ENCODE data around the gene SAP130.

SAP130 gene

GRCh38 chr2:127985735-127986134, 42.1 kb downstream of the SAP130 start:
- Histone ChIP-seq H3K27ac (ENCODE audit: low read depth, low read length) (no peak overlapping the region), H2BK5ac (ENCODE audit: low read length) (no peak overlapping the region), H2BK15ac (replicated peaks; ENCODE audit: low read depth) (no peak overlapping the region), H3K4ac (ENCODE audit: low read depth, low read length) (no peak overlapping the region), H3K56ac (ENCODE audit: low read length) (no peak overlapping the region), H2BK120ac (ENCODE audit: low read depth, low read length) (no peak overlapping the region), H3K79me1 (ENCODE audit: low read length) (peaks cover 2% of the 10 kb centered on the region), H3K4me2 (ENCODE audit: low read length) (no peak overlapping the region), H3K79me2 (ENCODE audit: control insufficient read depth, insufficient read depth, low read length) (no peaks in the 10 kb centered on the region), H3K18ac (ENCODE audit: low read length) (no peak overlapping the region), H4K8ac (ENCODE audit: low read depth, low read length) (no peak overlapping the region), H3K4me1 (ENCODE audit: control insufficient read depth, low read depth, low read length) (no peaks in the 10 kb centered on the region), H2AK5ac (ENCODE audit: low read length) (no peak overlapping the region), H3K27me3 (ENCODE audit: insufficient read depth, low read length, poor library complexity) (no peaks in the 10 kb centered on the region), H4K5ac (ENCODE audit: low read length) (no peak overlapping the region), H3K9ac (ENCODE audit: low read length) (no peak overlapping the region), H3K23ac (ENCODE audit: low read length) (no peak overlapping the region), H3K36me3 (ENCODE audit: control insufficient read depth, insufficient read depth, low read length) (peaks cover 15% of the 10 kb centered on the region), H3K4me3 (ENCODE audit: low read length) (no peak overlapping the region)
- WGBS (ENCODE audit: extremely low coverage, insufficient coverage, low lambda C conversion rate): no CpG with 5 or more reads among the region's 13 CpGs
- no peak for DNase-seq

DNA sequence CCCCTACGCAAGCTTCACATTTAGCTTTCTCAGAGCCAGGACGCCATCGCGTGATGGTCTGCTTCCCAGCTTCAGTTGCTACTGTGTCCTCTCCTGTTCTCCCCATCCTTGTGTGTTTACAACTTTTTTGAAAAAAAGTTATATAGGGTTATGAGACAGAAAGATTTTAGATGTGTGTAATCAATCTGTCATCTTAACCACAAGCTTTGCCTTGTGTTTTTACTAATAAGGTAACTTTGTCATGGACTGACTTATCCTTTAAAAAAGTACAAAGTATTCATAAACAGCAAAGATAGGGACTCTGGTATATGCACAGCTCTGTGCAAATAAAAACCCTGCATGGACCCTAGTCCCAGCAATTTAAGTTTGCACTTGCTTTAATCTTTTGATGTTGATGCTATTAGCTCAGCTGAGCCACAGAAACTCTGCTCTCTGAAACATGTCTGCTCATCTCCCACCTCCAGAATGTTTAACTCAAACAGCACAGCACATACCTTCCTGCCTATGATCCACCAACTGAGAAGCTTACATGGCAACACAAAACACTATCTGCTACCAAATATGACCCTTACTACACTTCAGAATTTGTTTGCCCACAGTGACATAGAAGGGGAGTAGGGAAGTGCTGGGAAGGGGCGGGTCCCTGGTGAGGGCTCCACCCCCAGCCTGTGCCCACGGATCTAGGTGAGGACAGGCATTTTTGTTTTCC, 42.7 kb downstream of the SAP130 start:
- Histone ChIP-seq H3K4me2 (ENCODE audit: low read length) (no peak overlapping the region), H2BK15ac (replicated peaks; ENCODE audit: low read depth) (no peak overlapping the region), H3K79me1 (ENCODE audit: low read length) (peaks cover 2% of the 10 kb centered on the region), H3K56ac (ENCODE audit: low read length) (no peak overlapping the region), H3K23ac (ENCODE audit: low read length) (no peak overlapping the region), H3K4me3 (ENCODE audit: low read length) (no peak overlapping the region), H3K4me1 (ENCODE audit: control insufficient read depth, low read depth, low read length) (no peaks in the 10 kb centered on the region), H4K5ac (ENCODE audit: low read length) (no peak overlapping the region), H3K9ac (ENCODE audit: low read length) (no peak overlapping the region), H2BK120ac (ENCODE audit: low read depth, low read length) (no peak overlapping the region), H3K4ac (ENCODE audit: low read depth, low read length) (no peak overlapping the region), H4K8ac (ENCODE audit: low read depth, low read length) (no peak overlapping the region), H2BK5ac (ENCODE audit: low read length) (no peak overlapping the region), H3K18ac (ENCODE audit: low read length) (no peak overlapping the region), H3K27me3 (ENCODE audit: insufficient read depth, low read length, poor library complexity) (no peaks in the 10 kb centered on the region), H3K27ac (ENCODE audit: low read depth, low read length) (no peak overlapping the region), H3K36me3 (ENCODE audit: control insufficient read depth, insufficient read depth, low read length) (peaks cover 15% of the 10 kb centered on the region), H2AK5ac (ENCODE audit: low read length) (no peak overlapping the region), H3K79me2 (ENCODE audit: control insufficient read depth, insufficient read depth, low read length) (no peaks in the 10 kb centered on the region)
- no peak for DNase-seq
- no CpG with 5 or more reads among the region's 6 CpGs for WGBS (ENCODE audit: extremely low coverage, insufficient coverage, low lambda C conversion rate)

- H3K4me2 ChIP-seq (ENCODE audit: low read length): no peak overlapping the region
- H3K9ac ChIP-seq (ENCODE audit: low read length): no peak overlapping the region
- no peak overlapping the region for H4K8ac ChIP-seq (ENCODE audit: low read depth, low read length)
- no peaks in the 10 kb centered on the region for H3K4me1 ChIP-seq (ENCODE audit: control insufficient read depth, low read depth, low read length)
- WGBS (ENCODE audit: extremely low coverage, insufficient coverage, low lambda C conversion rate): no CpG with 5 or more reads among the region's 3 CpGs
- peaks cover 2% of the 10 kb centered on the region for H3K79me1 ChIP-seq (ENCODE audit: low read length)
- no peak overlapping the region for H3K18ac ChIP-seq (ENCODE audit: low read length)
- no peak overlapping the region for H3K4me3 ChIP-seq (ENCODE audit: low read length)
- H3K27me3 ChIP-seq (ENCODE audit: insufficient read depth, low read length, poor library complexity): no peaks in the 10 kb centered on the region
- no peak overlapping the region for H3K56ac ChIP-seq (ENCODE audit: low read length)
- no peaks in the 10 kb centered on the region for H3K79me2 ChIP-seq (ENCODE audit: control insufficient read depth, insufficient read depth, low read length)
- H2AK5ac ChIP-seq (ENCODE audit: low read length): no peak overlapping the region
- no peak overlapping the region for H2BK120ac ChIP-seq (ENCODE audit: low read depth, low read length)
- no peak overlapping the region for H4K5ac ChIP-seq (ENCODE audit: low read length)
- no peak overlapping the region for H2BK15ac ChIP-seq (replicated peaks; ENCODE audit: low read depth)
- peaks cover 13% of the 10 kb centered on the region for H3K36me3 ChIP-seq (ENCODE audit: control insufficient read depth, insufficient read depth, low read length)
- no peak overlapping the region for H3K27ac ChIP-seq (ENCODE audit: low read depth, low read length)
- no peak overlapping the region for H3K4ac ChIP-seq (ENCODE audit: low read depth, low read length)
- H3K23ac ChIP-seq (ENCODE audit: low read length): no peak overlapping the region
- DNase-seq: no peak
- H2BK5ac ChIP-seq (ENCODE audit: low read length): no peak overlapping the region
These were observed 43.3 kb downstream of the SAP130 start for GRCh38 chr2:127984551-127984950.

- DNase-seq: no peak
- Histone ChIP-seq H3K23ac (ENCODE audit: low read length) (no peak overlapping the region), H2AK5ac (ENCODE audit: low read length) (no peak overlapping the region), H3K56ac (ENCODE audit: low read length) (no peak overlapping the region), H3K4me2 (ENCODE audit: low read length) (no peak overlapping the region), H3K4me3 (ENCODE audit: low read length) (no peak overlapping the region), H2BK15ac (replicated peaks; ENCODE audit: low read depth) (no peak overlapping the region), H4K5ac (ENCODE audit: low read length) (no peak overlapping the region), H3K4ac (ENCODE audit: low read depth, low read length) (no peak overlapping the region), H3K36me3 (ENCODE audit: control insufficient read depth, insufficient read depth, low read length) (no peaks in the 10 kb centered on the region), H3K27ac (ENCODE audit: low read depth, low read length) (no peak overlapping the region), H3K18ac (ENCODE audit: low read length) (no peak overlapping the region), H3K4me1 (ENCODE audit: control insufficient read depth, low read depth, low read length) (no peaks in the 10 kb centered on the region), H3K9ac (ENCODE audit: low read length) (no peak overlapping the region), H3K27me3 (ENCODE audit: insufficient read depth, low read length, poor library complexity) (no peaks in the 10 kb centered on the region), H3K79me2 (ENCODE audit: control insufficient read depth, insufficient read depth, low read length) (no peaks in the 10 kb centered on the region), H2BK5ac (ENCODE audit: low read length) (no peak overlapping the region), H2BK120ac (ENCODE audit: low read depth, low read length) (no peak overlapping the region), H4K8ac (ENCODE audit: low read depth, low read length) (no peak overlapping the region), H3K79me1 (ENCODE audit: low read length) (no peaks in the 10 kb centered on the region)
- WGBS (ENCODE audit: extremely low coverage, insufficient coverage, low lambda C conversion rate): no CpG with 5 or more reads among the region's 4 CpGs
These were observed 58.4 kb downstream of the SAP130 start for GRCh38 chr2:127969446-127969845.

DNA sequence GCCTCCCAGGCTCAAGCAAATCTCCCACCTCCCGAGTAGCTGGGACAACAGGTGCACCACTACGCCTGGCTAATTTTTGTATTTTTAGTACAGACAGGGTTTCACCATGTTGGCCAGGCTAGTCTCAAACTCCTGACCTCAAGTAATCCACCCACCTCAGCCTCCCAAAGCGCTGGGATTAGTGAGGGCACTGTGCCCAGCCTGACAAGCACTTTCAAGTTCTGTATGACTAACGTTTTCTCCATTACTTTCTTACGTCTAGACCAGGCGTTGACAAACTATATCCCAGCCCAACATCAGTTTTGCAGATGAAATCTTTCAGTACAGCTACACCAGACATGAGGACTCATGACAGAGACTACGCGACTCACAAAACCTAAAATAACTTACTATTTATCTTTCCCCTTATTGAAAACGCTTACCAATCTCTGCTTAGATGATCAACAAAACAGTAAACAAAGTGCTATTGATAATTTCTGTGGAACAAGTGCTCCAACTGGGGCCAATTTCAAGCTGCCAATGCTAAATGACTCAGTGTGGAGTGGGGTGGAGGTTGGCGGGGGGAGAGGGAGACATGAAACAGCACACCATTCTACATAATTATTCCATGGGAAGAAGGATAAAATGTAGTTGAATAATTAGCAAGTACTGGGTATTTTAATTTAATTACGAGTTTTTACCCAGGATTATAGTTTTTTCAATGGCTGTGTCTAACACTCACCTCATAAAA, 59.1 kb downstream of the SAP130 start:
- H3K27me3 ChIP-seq (ENCODE audit: insufficient read depth, low read length, poor library complexity): no peaks in the 10 kb centered on the region
- no peak overlapping the region for H2AK5ac ChIP-seq (ENCODE audit: low read length)
- no peak overlapping the region for H4K5ac ChIP-seq (ENCODE audit: low read length)
- H3K9ac ChIP-seq (ENCODE audit: low read length): no peak overlapping the region
- no peak overlapping the region for H4K8ac ChIP-seq (ENCODE audit: low read depth, low read length)
- no peak overlapping the region for H2BK15ac ChIP-seq (replicated peaks; ENCODE audit: low read depth)
- no peak overlapping the region for H3K4me2 ChIP-seq (ENCODE audit: low read length)
- no peak overlapping the region for H3K56ac ChIP-seq (ENCODE audit: low read length)
- no peak overlapping the region for H3K23ac ChIP-seq (ENCODE audit: low read length)
- H3K4me1 ChIP-seq (ENCODE audit: control insufficient read depth, low read depth, low read length): no peaks in the 10 kb centered on the region
- no peak overlapping the region for H3K18ac ChIP-seq (ENCODE audit: low read length)
- no peak overlapping the region for H2BK5ac ChIP-seq (ENCODE audit: low read length)
- H3K27ac ChIP-seq (ENCODE audit: low read depth, low read length): no peak overlapping the region
- DNase-seq: no peak
- 100% methylated on average over 3 of the region's 11 CpGs for WGBS (ENCODE audit: extremely low coverage, insufficient coverage, low lambda C conversion rate)
- H2BK120ac ChIP-seq (ENCODE audit: low read depth, low read length): no peak overlapping the region
- no peaks in the 10 kb centered on the region for H3K79me1 ChIP-seq (ENCODE audit: low read length)
- H3K36me3 ChIP-seq (ENCODE audit: control insufficient read depth, insufficient read depth, low read length): peaks cover 1% of the 10 kb centered on the region
- H3K4ac ChIP-seq (ENCODE audit: low read depth, low read length): no peak overlapping the region
- no peak overlapping the region for H3K4me3 ChIP-seq (ENCODE audit: low read length)
- no peaks in the 10 kb centered on the region for H3K79me2 ChIP-seq (ENCODE audit: control insufficient read depth, insufficient read depth, low read length)

Measured in mesendoderm (in vitro differentiated cells).